ENCODE measurements around the gene SIGLEC9. TPM values are rescaled to one million over a fixed set of nuclear protein-coding genes. Genes with fewer than 3 reads are reported as not detected.

SIGLEC9 gene
- total RNA-seq, 2 donors from 2014 or later: 0.33 to 1.3 TPM

GRCh38 chr19:51096473-51097165 is 28.1 kb upstream of the SIGLEC9 start:
- Histone ChIP-seq H3K4me1 (peaks cover 18% of the 10 kb centered on the region), H3K9me3 (no peaks in the 10 kb centered on the region), H3K27ac (no peak overlapping the region), H3K36me3 (replicated peaks in 1 of 2; ENCODE audit: insufficient read depth in 1 of 2, low read depth in 2 of 2) (no peaks in the 10 kb centered on the region), H3K4me3 (no peak overlapping the region), H3K27me3 (no peaks in the 10 kb centered on the region)
- DNase-seq (peak in 2 of 4 donors; percentile 28 to 55), ATAC-seq (no peak)
- intact Hi-C loops (cut with DNase I): loop anchor here (5.0 to 10.0 kb wide), 2 partner anchors 74 to 162 kb away; no protein-coding TSS in a partner anchor
- TF ChIP-seq CTCF (IDR thresholded peaks at IDR 0.05) (peak in 4 of 7 experiments; percentile 12 to 39 (median 30)), POLR2A (IDR thresholded peaks at IDR 0.05) (no peak)
- 80 to 84% methylated on average over 6 of the region's 6 CpGs for WGBS, 2 donors

GRCh38 chr19:51097166-51097738 is 27.5 kb upstream of the SIGLEC9 start:
- H3K4me1 ChIP-seq: peaks cover 25% of the 10 kb centered on the region
- TF ChIP-seq CTCF (IDR thresholded peaks at IDR 0.05): peak; percentile 45 to 76 (median 63)
- TF ChIP-seq POLR2A (IDR thresholded peaks at IDR 0.05): no peak
- H3K27me3 ChIP-seq: no peaks in the 10 kb centered on the region
- H3K9me3 ChIP-seq: no peaks in the 10 kb centered on the region
- no peaks in the 10 kb centered on the region for H3K36me3 ChIP-seq (replicated peaks in 1 of 2; ENCODE audit: insufficient read depth in 1 of 2, low read depth in 2 of 2)
- 2 to 6% methylated on average over 7 to 8 of the region's 8 CpGs for WGBS, 2 donors
- peak; percentile 57 for ATAC-seq
- H3K4me3 ChIP-seq: no peak overlapping the region
- H3K27ac ChIP-seq: no peak overlapping the region
- DNase-seq: peak; percentile 71 to 77 (median 75)
- intact Hi-C loops (cut with DNase I): loop anchor here (5.0 to 10.0 kb wide), 2 partner anchors 75 to 162 kb away; no protein-coding TSS in a partner anchor

- intact Hi-C loops (cut with DNase I): loop anchor here (5.0 to 10.0 kb wide), 2 partner anchors 75 to 163 kb away; no protein-coding TSS in a partner anchor
- no peaks in the 10 kb centered on the region for H3K36me3 ChIP-seq (replicated peaks in 1 of 2; ENCODE audit: insufficient read depth in 1 of 2, low read depth in 2 of 2)
- H3K4me1 ChIP-seq: peaks cover 26% of the 10 kb centered on the region
- DNase-seq: no peak
- no peak for ATAC-seq
- no peak overlapping the region for H3K4me3 ChIP-seq
- TF ChIP-seq POLR2A (IDR thresholded peaks at IDR 0.05): no peak
- no peak for TF ChIP-seq CTCF (IDR thresholded peaks at IDR 0.05)
- no peaks in the 10 kb centered on the region for H3K9me3 ChIP-seq
- no peaks in the 10 kb centered on the region for H3K27me3 ChIP-seq
- H3K27ac ChIP-seq: no peak overlapping the region
- 75 to 81% methylated on average over 19 of the region's 20 CpGs for WGBS, 2 donors
Measured at GRCh38 chr19:51097796-51098195, 26.9 kb upstream of the SIGLEC9 start.

GRCh38 chr19:51098365-51099046 is 26.2 kb upstream of the SIGLEC9 start:
- DNase-seq (no peak), ATAC-seq (peak; percentile 10)
- peaks cover 26% of the 10 kb centered on the region for H3K4me1 ChIP-seq
- H3K36me3 ChIP-seq (replicated peaks in 1 of 2; ENCODE audit: insufficient read depth in 1 of 2, low read depth in 2 of 2): peaks cover 0 to under 1% of the 10 kb centered on the region in 2 donors
- no peak overlapping the region for H3K27ac ChIP-seq
- no peaks in the 10 kb centered on the region for H3K27me3 ChIP-seq
- 81 to 90% methylated on average over 19 to 65 of the region's 78 CpGs for WGBS, 2 donors
- no peak overlapping the region for H3K4me3 ChIP-seq
- no peak for TF ChIP-seq POLR2A (IDR thresholded peaks at IDR 0.05)
- no peak for TF ChIP-seq CTCF (IDR thresholded peaks at IDR 0.05)
- intact Hi-C loops (cut with DNase I): loop anchor here (5.0 to 10.0 kb wide), 2 partner anchors 76 to 164 kb away; no protein-coding TSS in a partner anchor
- no peaks in the 10 kb centered on the region for H3K9me3 ChIP-seq
